ENCODE results near the gene PRR23B. TPM values are rescaled to one million over a fixed set of nuclear protein-coding genes. Genes with fewer than 3 reads are reported as not detected.

Gene PRR23B
- total and polyA plus RNA-seq, 2 donors from 2014 or later, result not detected

GRCh38 chr3:139044366-139045210, 23.9 kb upstream of the PRR23B start, which contains the start of gene PRR23C:
PRR23C (minus strand) TSS chr3:139044892; CDS start chr3:139044620, 272 bp downstream.
- H3K4me3 ChIP-seq (ENCODE audit: low read length in 3 of 3), result no peak within 1 kb of the TSS
- no peaks in the 10 kb centered on the region for H3K4me1 ChIP-seq (ENCODE audit: control insufficient read depth in 2 of 3, insufficient read depth in 2 of 3, low read depth in 1 of 3, low read length in 3 of 3)
- intact Hi-C loops (cut with DNase I), result no loop called here
- no peaks in the 10 kb centered on the region for H3K27me3 ChIP-seq (ENCODE audit: control insufficient read depth, insufficient read depth, low read length)
- no peaks in the 10 kb centered on the region for H3K36me3 ChIP-seq (ENCODE audit: control insufficient read depth in 2 of 3, insufficient read depth in 3 of 3, low read length in 3 of 3)
- no peaks in the 10 kb centered on the region for H3K9me3 ChIP-seq (ENCODE audit: control insufficient read depth in 2 of 3, insufficient read depth in 1 of 3, low read length in 3 of 3)
- no peak within 1 kb of the TSS for H3K9ac ChIP-seq (ENCODE audit: low read length in 3 of 3)
- no peak within 1 kb of the TSS for H3K27ac ChIP-seq (ENCODE audit: low read depth in 2 of 2, low read length in 2 of 2)
- no peak for TF ChIP-seq CTCF (IDR thresholded peaks at IDR 0.05; ENCODE audit: borderline replicate concordance, extremely low read depth, insufficient read depth)
- DNase-seq (peak in 1 of 5 donors; percentile 70), FAIRE-seq (no peak)

- no peak for TF ChIP-seq CTCF (IDR thresholded peaks at IDR 0.05; ENCODE audit: borderline replicate concordance, extremely low read depth, insufficient read depth)
- Histone ChIP-seq H3K9me3 (ENCODE audit: control insufficient read depth in 2 of 3, insufficient read depth in 1 of 3, low read length in 3 of 3) (no peaks in the 10 kb centered on the region), H3K27ac (ENCODE audit: low read depth in 2 of 2, low read length in 2 of 2) (no peak overlapping the region), H3K36me3 (ENCODE audit: control insufficient read depth in 2 of 3, insufficient read depth in 3 of 3, low read length in 3 of 3) (no peaks in the 10 kb centered on the region), H3K4me3 (ENCODE audit: low read length in 3 of 3) (no peak overlapping the region), H3K27me3 (ENCODE audit: control insufficient read depth, insufficient read depth, low read length) (no peaks in the 10 kb centered on the region), H3K4me1 (ENCODE audit: control insufficient read depth in 2 of 3, insufficient read depth in 2 of 3, low read depth in 1 of 3, low read length in 3 of 3) (no peaks in the 10 kb centered on the region), H3K9ac (ENCODE audit: low read length in 3 of 3) (no peak overlapping the region)
- peak in 1 of 5 donors; percentile 68 for DNase-seq
- FAIRE-seq, result no peak
- intact Hi-C loops (cut with DNase I), result no loop called here
These were observed 23.0 kb upstream of the PRR23B start for GRCh38 chr3:139043554-139044365.

GRCh38 chr3:139037478-139037877, 16.8 kb upstream of the PRR23B start:
- Histone ChIP-seq H3K4me1 (ENCODE audit: control insufficient read depth in 2 of 3, insufficient read depth in 2 of 3, low read depth in 1 of 3, low read length in 3 of 3) (no peaks in the 10 kb centered on the region), H3K4me3 (ENCODE audit: low read length in 3 of 3) (no peak overlapping the region), H3K27me3 (ENCODE audit: control insufficient read depth, insufficient read depth, low read length) (no peaks in the 10 kb centered on the region), H3K9ac (ENCODE audit: low read length in 3 of 3) (no peak overlapping the region), H3K9me3 (ENCODE audit: control insufficient read depth in 2 of 3, insufficient read depth in 1 of 3, low read length in 3 of 3) (no peaks in the 10 kb centered on the region), H3K36me3 (ENCODE audit: control insufficient read depth in 2 of 3, insufficient read depth in 3 of 3, low read length in 3 of 3) (no peaks in the 10 kb centered on the region), H3K27ac (ENCODE audit: low read depth in 2 of 2, low read length in 2 of 2) (no peak overlapping the region)
- no peak for TF ChIP-seq CTCF (IDR thresholded peaks at IDR 0.05; ENCODE audit: borderline replicate concordance, extremely low read depth, insufficient read depth)
- DNase-seq (no peak), FAIRE-seq (no peak)
- intact Hi-C loops (cut with DNase I), result no loop called here
